GM18499 (cell line): ENCODE measurements around the gene TSPAN17.

Experiments used
- ATAC-seq: cut with Tn5 transposase; IDR thresholded peaks from one replicate; pipeline ENCODE4 v1.9.1; 2021; ENCODE audit warnings: moderate number of reproducible peaks; ENCODE audit not compliant: insufficient read depth, unreplicated experiment

Gene TSPAN17

GRCh38 chr5:176658007-176658599 is 10.8 kb downstream of the TSPAN17 start:
- no peak for ATAC-seq

- ATAC-seq: no peak
Observed at GRCh38 chr5:176658817-176659511, 11.7 kb downstream of the TSPAN17 start.

- ATAC-seq: no peak
Observed at GRCh38 chr5:176659512-176659839, 12.2 kb downstream of the TSPAN17 start.

- ATAC-seq: no peak
Observed at GRCh38 chr5:176659860-176660461, 12.7 kb downstream of the TSPAN17 start.

- no peak for ATAC-seq
Observed at GRCh38 chr5:176660530-176660859, 13.2 kb downstream of the TSPAN17 start.

- ATAC-seq: no peak
Observed at GRCh38 chr5:176660860-176661641, 13.8 kb downstream of the TSPAN17 start.

- ATAC-seq: no peak
Observed at GRCh38 chr5:176661676-176662075, 14.4 kb downstream of the TSPAN17 start.

GRCh38 chr5:176662371-176663333 is 15.4 kb downstream of the TSPAN17 start:
- ATAC-seq: no peak

- no peak for ATAC-seq
Observed at GRCh38 chr5:176663566-176663965, 16.3 kb downstream of the TSPAN17 start.

- ATAC-seq: no peak
Observed at GRCh38 chr5:176664479-176664878, 17.2 kb downstream of the TSPAN17 start.

GRCh38 chr5:176664886-176665285 is 17.6 kb downstream of the TSPAN17 start:
- no peak for ATAC-seq

GRCh38 chr5:176665517-176665916 is 18.2 kb downstream of the TSPAN17 start:
- ATAC-seq: no peak

GRCh38 chr5:176667637-176668036 is 20.4 kb downstream of the TSPAN17 start:
- no peak for ATAC-seq

- ATAC-seq: no peak
Observed at GRCh38 chr5:176670449-176670848, 23.2 kb downstream of the TSPAN17 start.

- no peak for ATAC-seq
Observed at GRCh38 chr5:176671399-176671798, 24.1 kb downstream of the TSPAN17 start.

- no peak for ATAC-seq
Observed at GRCh38 chr5:176671890-176672747, 24.8 kb downstream of the TSPAN17 start.

GRCh38 chr5:176673651-176674583 is 26.6 kb downstream of the TSPAN17 start:
- ATAC-seq: no peak

- no peak for ATAC-seq
Observed at GRCh38 chr5:176674799-176675198, 27.5 kb downstream of the TSPAN17 start.
